ENCODE measurements around the gene UBA52.

DNA sequence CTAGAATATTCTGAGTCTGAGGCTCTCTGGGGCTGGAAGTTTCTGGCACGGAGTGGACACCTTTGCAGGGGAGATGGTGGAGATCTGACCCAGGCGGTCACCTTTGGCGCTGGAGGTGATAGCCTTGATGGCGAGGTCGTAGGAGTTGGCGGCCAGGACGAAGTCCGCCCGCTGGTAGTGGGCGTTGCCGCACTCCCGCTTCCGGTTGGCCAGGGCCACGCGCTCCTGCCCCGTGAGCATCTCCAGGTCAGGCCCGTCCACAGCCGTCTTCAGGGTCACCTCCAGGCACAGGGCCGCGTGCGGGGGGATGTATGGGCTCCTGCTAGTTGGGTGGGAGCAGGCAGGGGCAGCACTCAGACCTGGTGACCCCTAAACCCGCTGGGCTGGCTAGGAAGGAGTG, 33.5 kb upstream of the UBA52 start:
- TF ChIP-seq, protein P1, sequence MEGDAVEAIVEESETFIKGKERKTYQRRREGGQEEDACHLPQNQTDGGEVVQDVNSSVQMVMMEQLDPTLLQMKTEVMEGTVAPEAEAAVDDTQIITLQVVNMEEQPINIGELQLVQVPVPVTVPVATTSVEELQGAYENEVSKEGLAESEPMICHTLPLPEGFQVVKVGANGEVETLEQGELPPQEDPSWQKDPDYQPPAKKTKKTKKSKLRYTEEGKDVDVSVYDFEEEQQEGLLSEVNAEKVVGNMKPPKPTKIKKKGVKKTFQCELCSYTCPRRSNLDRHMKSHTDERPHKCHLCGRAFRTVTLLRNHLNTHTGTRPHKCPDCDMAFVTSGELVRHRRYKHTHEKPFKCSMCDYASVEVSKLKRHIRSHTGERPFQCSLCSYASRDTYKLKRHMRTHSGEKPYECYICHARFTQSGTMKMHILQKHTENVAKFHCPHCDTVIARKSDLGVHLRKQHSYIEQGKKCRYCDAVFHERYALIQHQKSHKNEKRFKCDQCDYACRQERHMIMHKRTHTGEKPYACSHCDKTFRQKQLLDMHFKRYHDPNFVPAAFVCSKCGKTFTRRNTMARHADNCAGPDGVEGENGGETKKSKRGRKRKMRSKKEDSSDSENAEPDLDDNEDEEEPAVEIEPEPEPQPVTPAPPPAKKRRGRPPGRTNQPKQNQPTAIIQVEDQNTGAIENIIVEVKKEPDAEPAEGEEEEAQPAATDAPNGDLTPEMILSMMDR (IDR thresholded peaks at IDR 0.05): no peak
- TF ChIP-seq POLR2A (IDR thresholded peaks at IDR 0.05) (no peak), EP300 (IDR thresholded peaks at IDR 0.05) (no peak)
